Fibroblast of lung (primary cell): ENCODE results near the gene STAM2.

ENCODE experiments used
- CTCF ChIP-seq, 2 donors: IDR thresholded peaks in 1 of 2; conservative IDR thresholded peaks in 1 of 2; 1 replicate in 1 of 2; 2 replicates in 1 of 2; pipeline ENCODE4 v1.5.1; 2011 to 2012; ENCODE audit warnings: low read length in 2 of 2, control low read depth in 1 of 2, inconsistent platforms in 1 of 2, low read depth in 1 of 2, mild to moderate bottlenecking in 1 of 2
- EZH2 ChIP-seq: IDR thresholded peaks from 2 replicates; pipeline ENCODE4 v1.5.1; 2012; ENCODE audit warnings: low read length, control low read depth, mild to moderate bottlenecking; ENCODE audit errors: missing control alignments

GRCh38 chr2:152189622-152190495 lies 14.3 kb upstream of the STAM2 start:
- peak; percentile 84 to 96 for TF ChIP-seq CTCF (conservative IDR thresholded peaks at IDR 0.05 in 1 of 2, IDR thresholded peaks at IDR 0.05 in 1 of 2; ENCODE audit: low read depth in 1 of 2, low read length in 2 of 2)
- TF ChIP-seq EZH2: no peak
